AG10803 (cell line): ENCODE data around the gene RAB9B.

ENCODE experiments used
- DNase-seq: peaks from one replicate; pipeline ENCODE4 v3.0.0; 2010; ENCODE audit warnings: low read depth
- H3K4me3 ChIP-seq: 2 replicates; pipeline ENCODE4 v1.5.1; 2011; ENCODE audit warnings: mild to moderate bottlenecking, low read length, control low read depth
- TF ChIP-seq, protein P1 (sequence below): conservative IDR thresholded peaks from 2 replicates; pipeline ENCODE4 v1.5.1; 2011; ENCODE audit warnings: mild to moderate bottlenecking, low read length, control low read depth, inconsistent platforms

The RAB9B gene

GRCh38 chrX:103861200-103861599 lies 29.1 kb upstream of the RAB9B start:
- no peak for DNase-seq
- no peak overlapping the region for H3K4me3 ChIP-seq
- TF ChIP-seq, protein P1, sequence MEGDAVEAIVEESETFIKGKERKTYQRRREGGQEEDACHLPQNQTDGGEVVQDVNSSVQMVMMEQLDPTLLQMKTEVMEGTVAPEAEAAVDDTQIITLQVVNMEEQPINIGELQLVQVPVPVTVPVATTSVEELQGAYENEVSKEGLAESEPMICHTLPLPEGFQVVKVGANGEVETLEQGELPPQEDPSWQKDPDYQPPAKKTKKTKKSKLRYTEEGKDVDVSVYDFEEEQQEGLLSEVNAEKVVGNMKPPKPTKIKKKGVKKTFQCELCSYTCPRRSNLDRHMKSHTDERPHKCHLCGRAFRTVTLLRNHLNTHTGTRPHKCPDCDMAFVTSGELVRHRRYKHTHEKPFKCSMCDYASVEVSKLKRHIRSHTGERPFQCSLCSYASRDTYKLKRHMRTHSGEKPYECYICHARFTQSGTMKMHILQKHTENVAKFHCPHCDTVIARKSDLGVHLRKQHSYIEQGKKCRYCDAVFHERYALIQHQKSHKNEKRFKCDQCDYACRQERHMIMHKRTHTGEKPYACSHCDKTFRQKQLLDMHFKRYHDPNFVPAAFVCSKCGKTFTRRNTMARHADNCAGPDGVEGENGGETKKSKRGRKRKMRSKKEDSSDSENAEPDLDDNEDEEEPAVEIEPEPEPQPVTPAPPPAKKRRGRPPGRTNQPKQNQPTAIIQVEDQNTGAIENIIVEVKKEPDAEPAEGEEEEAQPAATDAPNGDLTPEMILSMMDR = no peak

DNA sequence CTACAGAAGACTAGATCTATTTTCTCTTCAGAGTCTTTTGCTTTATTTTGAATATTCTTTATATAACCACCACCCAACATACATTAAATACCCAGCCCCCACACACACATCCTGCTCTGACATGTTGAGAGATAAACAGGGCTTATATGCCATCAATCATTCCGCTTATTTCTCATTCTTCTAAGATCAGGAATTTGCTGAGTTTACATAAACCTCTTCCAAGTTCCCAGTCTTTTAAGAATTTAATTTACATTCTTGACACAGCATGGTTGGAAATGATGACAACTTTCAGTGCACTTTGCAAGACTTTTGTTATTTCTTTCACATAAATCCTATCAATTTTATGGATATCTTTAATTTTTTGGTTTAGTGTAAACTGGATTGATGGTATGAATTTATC lies 17.5 kb upstream of the RAB9B start:
- DNase-seq = no peak
- no peak overlapping the region for H3K4me3 ChIP-seq
- TF ChIP-seq, protein P1 = no peak

DNA sequence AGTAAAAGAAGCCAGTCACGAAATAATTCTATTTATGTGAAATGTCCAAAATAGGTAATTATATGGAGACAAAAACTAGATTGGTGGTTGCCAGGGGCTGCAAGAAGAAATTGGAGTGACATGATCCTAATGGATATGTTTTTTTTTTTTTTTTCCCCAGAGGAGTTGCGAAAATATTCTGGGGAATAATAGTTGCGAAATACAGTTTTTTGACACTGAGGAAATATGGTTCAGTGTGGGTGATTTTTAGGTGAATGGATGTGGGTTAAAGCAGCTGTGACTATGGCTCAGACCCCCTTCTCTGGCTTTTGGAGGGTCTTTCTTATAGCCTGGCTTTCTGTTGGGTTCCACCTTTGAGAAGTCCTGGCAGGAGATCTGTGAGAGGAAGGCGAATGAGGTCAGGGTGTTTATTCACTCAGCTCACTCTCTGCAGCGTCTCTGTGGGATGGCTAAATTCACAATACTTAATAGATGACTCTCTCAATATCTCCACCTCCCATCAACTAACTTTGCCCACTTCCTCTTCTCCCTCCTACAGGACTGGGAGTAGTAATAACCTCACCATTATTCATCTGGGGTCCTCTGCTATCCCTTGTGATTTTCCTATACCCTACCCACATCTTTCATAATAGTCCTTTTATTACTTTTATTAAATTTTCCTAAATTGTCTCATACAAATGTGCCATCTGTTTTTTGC lies 15.3 kb upstream of the RAB9B start:
- DNase-seq = peak; percentile 44
- H3K4me3 ChIP-seq = no peak overlapping the region
- TF ChIP-seq, protein P1 = no peak

DNA sequence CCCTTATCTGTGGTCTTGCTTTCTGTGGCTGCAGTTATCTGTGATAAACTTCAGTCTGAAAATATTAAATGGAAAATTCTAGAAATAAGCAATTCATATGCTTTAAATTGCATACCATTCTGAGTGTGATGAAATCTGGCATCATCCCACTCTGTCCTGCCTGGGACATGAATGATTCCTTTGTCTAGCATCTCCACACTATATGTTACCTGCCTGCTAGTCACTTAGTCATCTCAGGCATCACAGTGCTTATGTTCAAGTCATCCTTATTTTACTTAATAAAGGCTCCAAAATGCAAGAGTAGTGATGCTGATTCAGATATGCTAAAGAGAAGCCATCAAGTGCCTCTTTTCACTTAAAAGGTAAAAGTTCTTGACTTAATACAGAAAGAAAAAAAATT lies 14.3 kb upstream of the RAB9B start:
- DNase-seq = no peak
- no peak overlapping the region for H3K4me3 ChIP-seq
- TF ChIP-seq, protein P1 = no peak

GRCh38 chrX:103845165-103845653 lies 13.2 kb upstream of the RAB9B start:
- peak; percentile 85 for DNase-seq
- TF ChIP-seq, protein P1 = peak; percentile 69
- H3K4me3 ChIP-seq = no peak overlapping the region

GRCh38 chrX:103839404-103839803 lies 7.3 kb upstream of the RAB9B start:
- TF ChIP-seq, protein P1 = no peak
- no peak overlapping the region for H3K4me3 ChIP-seq
- no peak for DNase-seq

DNA sequence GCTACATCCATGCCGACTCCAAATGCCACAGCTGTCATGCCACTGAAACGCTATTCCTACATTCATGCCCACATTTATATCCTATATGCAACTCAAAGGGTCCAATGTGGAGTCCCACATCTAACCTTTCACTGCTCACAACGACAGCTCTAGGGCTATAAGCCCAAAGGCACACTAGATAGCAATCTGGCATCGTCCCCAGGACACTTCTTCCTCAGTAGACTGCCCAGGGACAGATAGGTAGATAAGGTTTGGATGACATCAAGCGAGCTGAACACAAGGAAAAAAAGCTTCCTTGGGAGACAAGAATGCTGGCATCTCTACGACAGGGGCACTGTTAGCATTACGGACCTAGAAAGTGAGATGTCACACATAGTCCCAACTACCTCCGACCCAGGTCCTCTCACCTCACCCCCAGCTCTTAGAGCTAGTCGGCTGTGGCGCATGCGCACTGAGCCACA lies 685 bp downstream of the RAB9B start:
- TF ChIP-seq, protein P1 = no peak
- H3K4me3 ChIP-seq = peak overlapping the region; percentile 61
- no peak for DNase-seq
